IPS-15b (cell line): ENCODE measurements around the gene TMEM123.

ENCODE experiments used
- H3K27me3 ChIP-seq: one replicate; pipeline ENCODE4 v1.6.1; 2013; ENCODE audit warnings: low read length; ENCODE audit not compliant: control insufficient read depth, insufficient read depth
- H3K36me3 ChIP-seq: one replicate; pipeline ENCODE4 v1.6.1; 2013; ENCODE audit warnings: low read length; ENCODE audit not compliant: control insufficient read depth, insufficient read depth
- H3K4me1 ChIP-seq: one replicate; pipeline ENCODE4 v1.6.1; 2013; ENCODE audit warnings: mild to moderate bottlenecking, low read length; ENCODE audit not compliant: control insufficient read depth, insufficient read depth
- H3K4me3 ChIP-seq: one replicate; pipeline ENCODE4 v1.5.1; 2013; ENCODE audit warnings: low read depth, low read length
- H3K9ac ChIP-seq: one replicate; pipeline ENCODE4 v1.6.1; 2013; ENCODE audit warnings: low read depth, mild to moderate bottlenecking, low read length
- H3K9me3 ChIP-seq: one replicate; pipeline ENCODE4 v1.6.1; 2013; ENCODE audit warnings: mild to moderate bottlenecking, low read length; ENCODE audit not compliant: control insufficient read depth, insufficient read depth

TMEM123 gene

DNA sequence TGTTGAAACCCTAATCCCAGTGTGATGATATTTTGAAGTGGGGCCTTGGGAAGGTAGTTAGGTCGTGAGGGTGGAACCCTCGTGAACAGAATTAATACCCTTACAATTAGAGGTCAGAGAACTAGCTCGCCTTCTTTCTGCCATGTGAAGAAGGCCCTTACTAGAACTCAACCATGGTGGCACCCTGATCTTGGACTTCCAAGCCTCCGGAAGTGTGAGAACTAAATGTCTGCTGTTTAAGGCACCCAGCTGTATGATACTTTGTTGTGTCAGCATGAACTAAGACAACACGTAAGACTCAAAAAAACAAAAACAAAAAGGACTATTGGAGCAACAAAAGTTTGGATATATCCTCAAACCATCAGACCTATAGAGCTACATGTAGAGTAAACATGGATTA, 52.0 kb downstream of the TMEM123 start:
- Histone ChIP-seq H3K9me3 (no peaks in the 10 kb centered on the region), H3K9ac (no peak overlapping the region), H3K4me1 (no peaks in the 10 kb centered on the region), H3K27me3 (no peaks in the 10 kb centered on the region), H3K4me3 (no peak overlapping the region), H3K36me3 (no peaks in the 10 kb centered on the region)

- no peaks in the 10 kb centered on the region for H3K9me3 ChIP-seq
Measured at GRCh38 chr11:102399189-102399588, 53.4 kb downstream of the TMEM123 start.

GRCh38 chr11:102398297-102398696, 54.3 kb downstream of the TMEM123 start:
- peaks cover 5% of the 10 kb centered on the region for H3K36me3 ChIP-seq

More at GRCh38 chr11:102399189-102399588, 53.4 kb downstream of the TMEM123 start:
- Histone ChIP-seq H3K9ac (no peak overlapping the region), H3K4me1 (no peaks in the 10 kb centered on the region), H3K36me3 (no peaks in the 10 kb centered on the region), H3K27me3 (no peaks in the 10 kb centered on the region), H3K4me3 (no peak overlapping the region)

GRCh38 chr11:102396708-102397563, 55.6 kb downstream of the TMEM123 start:
- no peaks in the 10 kb centered on the region for H3K9me3 ChIP-seq
- no peak overlapping the region for H3K4me3 ChIP-seq
- no peaks in the 10 kb centered on the region for H3K27me3 ChIP-seq
- H3K36me3 ChIP-seq, result peaks cover 6% of the 10 kb centered on the region
- H3K9ac ChIP-seq, result no peak overlapping the region
- no peaks in the 10 kb centered on the region for H3K4me1 ChIP-seq

More at GRCh38 chr11:102398297-102398696, 54.3 kb downstream of the TMEM123 start:
- Histone ChIP-seq H3K4me3 (no peak overlapping the region), H3K9me3 (no peaks in the 10 kb centered on the region), H3K9ac (no peak overlapping the region), H3K4me1 (no peaks in the 10 kb centered on the region), H3K27me3 (no peaks in the 10 kb centered on the region)

DNA sequence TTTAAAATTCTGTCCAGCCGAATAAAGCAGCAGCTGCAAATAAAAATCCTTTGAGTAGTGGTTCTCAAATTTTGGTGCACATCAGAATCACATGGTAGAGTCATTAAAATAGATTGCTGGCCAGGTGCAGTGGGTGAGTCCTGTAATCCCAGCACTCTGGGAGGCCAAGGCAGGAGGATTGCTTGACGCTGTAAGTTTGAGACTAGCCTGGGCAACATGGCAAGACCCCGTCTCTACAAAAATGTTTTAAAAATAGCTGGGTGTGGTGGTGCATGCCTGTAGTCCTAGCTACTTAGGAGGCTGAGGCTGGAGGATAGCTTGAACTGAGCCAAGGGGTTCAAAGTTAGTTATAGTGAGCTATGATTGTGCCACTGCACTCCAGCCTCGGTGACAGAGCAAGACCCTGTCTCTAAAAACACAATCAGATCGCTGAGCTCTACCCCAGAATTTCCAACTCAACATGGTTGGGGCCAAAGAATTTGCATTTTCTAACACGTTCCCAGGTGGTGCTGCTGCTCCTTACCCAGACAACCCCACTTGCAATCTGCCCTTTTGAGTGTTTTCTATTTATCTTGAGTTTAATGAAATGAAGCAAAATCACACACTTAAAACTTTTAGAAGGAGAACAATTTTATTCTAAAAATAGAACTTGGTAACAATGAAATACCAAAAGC, 56.7 kb downstream of the TMEM123 start:
- H3K36me3 ChIP-seq, result peaks cover 6% of the 10 kb centered on the region
- no peaks in the 10 kb centered on the region for H3K27me3 ChIP-seq
- H3K4me1 ChIP-seq, result no peaks in the 10 kb centered on the region
- H3K9ac ChIP-seq, result no peak overlapping the region
- no peak overlapping the region for H3K4me3 ChIP-seq
- H3K9me3 ChIP-seq, result no peaks in the 10 kb centered on the region

- H3K4me3 ChIP-seq, result no peak overlapping the region
- H3K9me3 ChIP-seq, result no peaks in the 10 kb centered on the region
- no peaks in the 10 kb centered on the region for H3K27me3 ChIP-seq
- no peak overlapping the region for H3K9ac ChIP-seq
- H3K36me3 ChIP-seq, result peaks cover 6% of the 10 kb centered on the region
- H3K4me1 ChIP-seq, result no peaks in the 10 kb centered on the region
Measured at GRCh38 chr11:102393272-102393730, 59.3 kb downstream of the TMEM123 start.

- peaks cover 6% of the 10 kb centered on the region for H3K36me3 ChIP-seq
- no peaks in the 10 kb centered on the region for H3K27me3 ChIP-seq
- H3K4me3 ChIP-seq, result no peak overlapping the region
- H3K9me3 ChIP-seq, result no peaks in the 10 kb centered on the region
- no peak overlapping the region for H3K9ac ChIP-seq
- H3K4me1 ChIP-seq, result no peaks in the 10 kb centered on the region
Measured at GRCh38 chr11:102391549-102392237, 60.9 kb downstream of the TMEM123 start.

GRCh38 chr11:102390667-102391465, 61.7 kb downstream of the TMEM123 start:
- H3K27me3 ChIP-seq, result no peaks in the 10 kb centered on the region
- H3K4me1 ChIP-seq, result no peaks in the 10 kb centered on the region
- no peak overlapping the region for H3K4me3 ChIP-seq
- no peaks in the 10 kb centered on the region for H3K9me3 ChIP-seq
- H3K9ac ChIP-seq, result no peak overlapping the region
- peaks cover 6% of the 10 kb centered on the region for H3K36me3 ChIP-seq

DNA sequence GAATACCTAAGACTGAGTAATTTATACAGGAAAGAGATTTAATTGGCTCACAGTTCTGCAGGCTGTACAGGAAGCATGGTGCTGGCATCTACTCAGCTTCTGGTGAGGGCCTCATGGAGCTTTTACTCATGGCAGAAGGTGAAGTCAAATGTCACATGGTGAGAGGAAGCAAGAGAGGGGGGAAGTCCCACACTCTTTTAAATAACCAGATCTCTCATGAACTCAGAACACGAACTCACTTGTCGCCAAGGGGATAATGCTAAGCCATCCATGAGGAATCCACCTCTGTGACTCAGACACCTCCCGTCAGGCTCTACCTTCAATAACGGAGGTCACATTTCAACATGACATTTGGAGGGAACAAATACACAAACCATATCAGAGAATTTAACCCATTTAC, 63.3 kb downstream of the TMEM123 start:
- no peaks in the 10 kb centered on the region for H3K27me3 ChIP-seq
- H3K4me1 ChIP-seq, result no peaks in the 10 kb centered on the region
- no peak overlapping the region for H3K9ac ChIP-seq
- H3K9me3 ChIP-seq, result no peaks in the 10 kb centered on the region
- no peak overlapping the region for H3K4me3 ChIP-seq
- peaks cover 6% of the 10 kb centered on the region for H3K36me3 ChIP-seq

DNA sequence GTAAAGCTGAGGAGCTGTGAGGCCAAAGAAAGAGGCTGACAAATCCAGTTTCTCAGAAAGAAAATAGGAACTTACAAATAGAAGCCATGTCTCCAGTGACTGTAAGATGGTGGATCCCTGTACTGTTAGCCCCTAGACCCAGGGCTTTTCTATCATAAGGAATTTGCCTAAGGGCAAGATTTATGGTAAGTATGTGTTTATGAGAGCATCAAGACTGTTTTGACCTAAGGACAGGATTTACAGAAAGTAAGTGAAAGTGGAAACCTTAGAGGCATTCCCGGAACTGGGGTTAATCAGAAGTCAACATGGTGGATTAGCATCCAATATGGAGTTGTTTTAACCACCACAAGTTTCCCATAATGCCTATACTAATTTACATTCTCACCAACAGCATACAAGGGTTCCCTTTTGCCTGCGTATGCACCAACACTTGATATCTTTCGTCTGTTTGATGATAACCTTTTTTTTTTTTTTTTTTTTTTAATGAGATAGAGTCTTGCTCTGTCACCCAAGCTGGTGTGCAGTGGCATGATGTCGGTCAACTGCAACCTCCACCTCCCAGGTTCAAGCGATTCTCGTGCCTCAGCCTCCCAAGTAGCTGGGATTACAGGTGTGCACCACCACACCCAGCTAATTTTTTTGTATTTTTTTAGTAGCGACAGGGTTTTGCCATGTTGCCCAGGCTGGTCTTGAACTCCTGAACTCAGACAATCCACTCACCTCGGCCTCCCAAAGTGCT, 65.4 kb downstream of the TMEM123 start:
- Histone ChIP-seq H3K4me3 (no peak overlapping the region), H3K27me3 (no peaks in the 10 kb centered on the region), H3K9me3 (no peaks in the 10 kb centered on the region), H3K36me3 (no peaks in the 10 kb centered on the region), H3K9ac (no peak overlapping the region), H3K4me1 (no peaks in the 10 kb centered on the region)
